H9 (cell line): ENCODE measurements around the gene EHF. TPM values are rescaled to one million over a fixed set of nuclear protein-coding genes. Genes with fewer than 3 reads are reported as not detected.

Source experiments
- DNase-seq: peaks from one replicate; pipeline ENCODE4 v3.0.0-alpha.2; 2017
- H2AFZ ChIP-seq: one replicate; pipeline ENCODE4 v1.6.1; 2013; ENCODE audit warnings: mild to moderate bottlenecking, low read length, control low read depth, moderate library complexity
- H2AK5ac ChIP-seq: 2 replicates; pipeline ENCODE4 v1.6.1; 2013; ENCODE audit warnings: low read length, control low read depth, mixed read lengths; ENCODE audit not compliant: insufficient read length
- H2BK120ac ChIP-seq: one replicate; pipeline ENCODE4 v1.6.1; 2013; ENCODE audit warnings: low read depth, mild to moderate bottlenecking, low read length, control low read depth, inconsistent platforms; ENCODE audit not compliant: poor library complexity, severe bottlenecking
- H2BK12ac ChIP-seq: 2 replicates; pipeline ENCODE4 v1.6.1; 2013; ENCODE audit warnings: low read length, control low read depth, mixed read lengths, low read depth; ENCODE audit not compliant: insufficient read length
- H2BK15ac ChIP-seq: 2 replicates; pipeline ENCODE4 v1.6.1; 2013; ENCODE audit warnings: low read depth, low read length, control low read depth
- H2BK20ac ChIP-seq: one replicate; pipeline ENCODE4 v1.6.1; 2013; ENCODE audit warnings: low read depth, mild to moderate bottlenecking, low read length, control low read depth, inconsistent platforms; ENCODE audit not compliant: poor library complexity, severe bottlenecking
- H2BK5ac ChIP-seq: 2 replicates; pipeline ENCODE4 v1.6.1; 2013; ENCODE audit warnings: low read length, control low read depth, mixed read lengths; ENCODE audit not compliant: insufficient read length
- H3K14ac ChIP-seq: 2 replicates; pipeline ENCODE4 v1.6.1; 2013; ENCODE audit warnings: low read length, control low read depth; ENCODE audit not compliant: insufficient read depth
- H3K18ac ChIP-seq: 2 replicates; pipeline ENCODE4 v1.6.1; 2013; ENCODE audit warnings: low read depth, mild to moderate bottlenecking, mixed read lengths, low read length, control low read depth; ENCODE audit not compliant: insufficient read length
- H3K23ac ChIP-seq: 2 replicates; pipeline ENCODE4 v1.6.1; 2013; ENCODE audit warnings: low read length, control low read depth, mixed read lengths, low read depth; ENCODE audit not compliant: insufficient read length
- H3K23me2 ChIP-seq: 2 replicates; pipeline ENCODE4 v1.6.1; 2013; ENCODE audit warnings: low read depth, mild to moderate bottlenecking, mixed read lengths, low read length, control low read depth; ENCODE audit not compliant: insufficient read length, poor library complexity, severe bottlenecking
- H3K27ac ChIP-seq: 2 replicates; pipeline ENCODE4 v1.5.1; 2013; ENCODE audit warnings: low read length, control low read depth, mixed read lengths, low read depth; ENCODE audit not compliant: insufficient read length
- H3K27me3 ChIP-seq: 2 replicates; pipeline ENCODE4 v1.6.1; 2013; ENCODE audit warnings: low read length, control low read depth, inconsistent platforms; ENCODE audit not compliant: insufficient read depth
- H3K4ac ChIP-seq: 2 replicates; pipeline ENCODE4 v1.6.1; 2013; ENCODE audit warnings: low read depth, mild to moderate bottlenecking, control low read depth, inconsistent platforms, low read length, moderate library complexity
- H3K4me1 ChIP-seq: 2 replicates; pipeline ENCODE4 v1.6.1; 2013; ENCODE audit warnings: low read length, control low read depth, inconsistent platforms; ENCODE audit not compliant: insufficient read depth
- H3K4me2 ChIP-seq: 2 replicates; pipeline ENCODE4 v1.6.1; 2013; ENCODE audit warnings: low read length, control low read depth, mixed read lengths; ENCODE audit not compliant: insufficient read length, insufficient read depth
- H3K56ac ChIP-seq: 2 replicates; pipeline ENCODE4 v1.6.1; 2013; ENCODE audit warnings: low read depth, mild to moderate bottlenecking, mixed read lengths, low read length, control low read depth; ENCODE audit not compliant: insufficient read length
- H3K79me1 ChIP-seq: 2 replicates; pipeline ENCODE4 v1.6.1; 2013; ENCODE audit warnings: low read depth, mild to moderate bottlenecking, moderate library complexity, low read length, control low read depth, inconsistent platforms; ENCODE audit not compliant: insufficient read depth, poor library complexity, severe bottlenecking
- H3K79me2 ChIP-seq: 2 replicates; pipeline ENCODE4 v1.6.1; 2013; ENCODE audit warnings: low read length, control low read depth, inconsistent platforms; ENCODE audit not compliant: insufficient read depth
- H3K9ac ChIP-seq: 2 replicates; pipeline ENCODE4 v1.6.1; 2013; ENCODE audit warnings: low read length, control low read depth, mixed read lengths; ENCODE audit not compliant: insufficient read length; ENCODE audit errors: extremely low read depth
- H3K9me3 ChIP-seq: one replicate; pipeline ENCODE4 v1.6.1; 2013; ENCODE audit warnings: low read depth, low read length, inconsistent platforms; ENCODE audit not compliant: control insufficient read depth
- H3T11ph ChIP-seq: one replicate; pipeline ENCODE4 v1.6.1; 2013; ENCODE audit warnings: mild to moderate bottlenecking, low read length, control low read depth, inconsistent platforms
- H4K20me1 ChIP-seq: one replicate; pipeline ENCODE4 v1.6.1; 2013; ENCODE audit not compliant: control insufficient read depth, insufficient read length, insufficient read depth
- H4K5ac ChIP-seq: 2 replicates; pipeline ENCODE4 v1.6.1; 2013; ENCODE audit warnings: low read depth, mild to moderate bottlenecking, mixed read lengths, low read length, control low read depth; ENCODE audit not compliant: insufficient read length
- H4K8ac ChIP-seq: replicated peaks from 2 replicates; pipeline ENCODE4 v1.6.1; 2013; ENCODE audit warnings: low read length, control low read depth, mixed read lengths, low read depth; ENCODE audit not compliant: insufficient read length
- H4K91ac ChIP-seq: 2 replicates; pipeline ENCODE4 v1.6.1; 2013; ENCODE audit warnings: low read depth, mild to moderate bottlenecking, moderate library complexity, mixed read lengths, low read length, control low read depth; ENCODE audit not compliant: insufficient read length
- H3K27ac Mint-ChIP-seq, 3 experiments: 2 replicates in 2 of 3; 3 replicates in 1 of 3; pipeline ENCODE4 v1.8.0; 2020 to 2021; ENCODE audit warnings: mixed read lengths in 3 of 3, mild to moderate bottlenecking in 1 of 3, moderate library complexity in 1 of 3
- H3K27me3 Mint-ChIP-seq: 2 replicates; pipeline ENCODE4 v1.8.0; 2021; ENCODE audit warnings: low read depth, mild to moderate bottlenecking, moderate library complexity, mixed read lengths
- H3K36me3 Mint-ChIP-seq, 3 experiments: 2 replicates in 2 of 3; 3 replicates in 1 of 3; pipeline ENCODE4 v1.8.0; 2020 to 2021; ENCODE audit warnings: low read depth in 3 of 3, mixed read lengths in 3 of 3; ENCODE audit not compliant: insufficient read depth in 1 of 3
- H3K4me1 Mint-ChIP-seq, 2 experiments: 2 replicates each; pipeline ENCODE4 v1.8.0; 2020; ENCODE audit warnings: mixed read lengths in 2 of 2
- H3K4me3 Mint-ChIP-seq, 2 experiments: 2 replicates in 1 of 2; 3 replicates in 1 of 2; pipeline ENCODE4 v1.8.0; 2020 to 2021; ENCODE audit warnings: mild to moderate bottlenecking in 2 of 2, mixed read lengths in 2 of 2, moderate library complexity in 1 of 2
- H3K9me3 Mint-ChIP-seq, 2 experiments: 2 replicates in 1 of 2; 3 replicates in 1 of 2; pipeline ENCODE4 v1.8.0; 2020; ENCODE audit warnings: mild to moderate bottlenecking in 2 of 2, mixed read lengths in 2 of 2, moderate library complexity in 1 of 2
- WGBS: extraction: QIAGEN DNeasy Blood & Tissue Kit; methylation state at CpG from one replicate; pipeline ENCODE4 v1.1.7; 2013; ENCODE audit warnings: missing lambda C conversion rate, low lambda C conversion rate, mixed read lengths; ENCODE audit not compliant: insufficient read length; ENCODE audit errors: extremely low coverage; 5-methylcytosine and 5-hydroxymethylcytosine counted together
- total RNA-seq: library from RNA; stranded (reverse); gene quantifications from 2 replicates; pipeline ENCODE4 v1.2.1, GENCODE V29; 2021
- TF ChIP-seq, protein P1 (sequence below): fragments of 200-600 bp; sonication (generic); conservative IDR thresholded peaks from 3 replicates; pipeline ENCODE4 v1.8.0; 2021; ENCODE audit warnings: antibody characterized with exemption, mild to moderate bottlenecking

Gene EHF
- total RNA-seq, 1 experiment from 2014 or later: not detected

DNA sequence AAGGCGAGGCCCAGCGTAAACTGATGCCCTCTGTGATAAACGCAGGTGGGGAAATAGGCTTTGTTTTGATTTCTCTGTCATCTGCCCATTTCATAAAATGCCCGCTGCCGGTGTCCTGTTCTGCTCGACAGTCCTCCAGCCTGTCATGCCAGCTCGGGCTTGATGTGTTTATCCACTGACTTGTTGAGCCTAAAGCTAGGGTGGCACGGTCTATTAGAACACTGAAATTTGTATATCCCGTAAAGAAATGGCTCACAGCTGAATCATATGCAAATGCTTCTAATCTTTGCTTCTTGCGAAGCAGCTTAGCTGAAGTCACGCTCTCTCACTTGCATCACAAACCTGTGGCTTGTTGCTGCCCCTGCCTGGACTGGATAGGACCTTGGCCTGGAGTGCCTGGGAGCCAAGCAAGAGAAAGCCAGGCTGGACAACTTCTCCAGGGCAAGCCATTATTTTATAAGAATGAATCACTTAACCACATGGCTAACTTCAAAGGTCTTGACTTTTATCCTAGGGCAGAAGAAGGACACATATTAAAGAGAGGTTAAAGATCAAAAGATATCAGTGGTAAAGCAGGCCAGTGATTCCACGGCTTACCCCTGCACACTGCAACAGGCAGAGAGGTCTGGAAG is 33.1 kb downstream of the EHF start:
- Histone ChIP-seq H4K91ac (no peak overlapping the region), H3T11ph (no peak overlapping the region), H3K4ac (no peak overlapping the region), H3K14ac (no peak overlapping the region; the same call in 1 of the 2 replicates), H3K18ac (no peak overlapping the region), H3K27ac (no peak overlapping the region), H3K56ac (no peak overlapping the region), H2BK12ac (no peak overlapping the region), H3K4me1 (peaks cover 7% of the 10 kb centered on the region), H3K27me3 (no peaks in the 10 kb centered on the region), H2BK5ac (no peak overlapping the region), H3K79me1 (no peaks in the 10 kb centered on the region), H2AFZ (no peak overlapping the region), H4K5ac (no peak overlapping the region), H2AK5ac (no peak overlapping the region), H3K23ac (no peak overlapping the region), H3K4me2 (no peak overlapping the region), H3K9me3 (no peaks in the 10 kb centered on the region), H4K8ac (no peak overlapping the region), H2BK20ac (no peak overlapping the region), H4K20me1 (no peaks in the 10 kb centered on the region), H3K23me2 (no peaks in the 10 kb centered on the region), H3K79me2 (no peaks in the 10 kb centered on the region), H3K9ac (no peak overlapping the region), H2BK15ac (no peak overlapping the region), H2BK120ac (no peak overlapping the region)
- no peaks in the 10 kb centered on the region; a peak in 1 of 5 replicates for H3K9me3 Mint-ChIP-seq
- no CpG with 5 or more reads among the region's 12 CpGs for WGBS
- DNase-seq: no peak
- H3K4me1 Mint-ChIP-seq: peaks cover 53 to 58% of the 10 kb centered on the region in 2 experiments
- no peaks in the 10 kb centered on the region; a peak in 2 of 7 replicates for H3K36me3 Mint-ChIP-seq
- TF ChIP-seq, protein P1, sequence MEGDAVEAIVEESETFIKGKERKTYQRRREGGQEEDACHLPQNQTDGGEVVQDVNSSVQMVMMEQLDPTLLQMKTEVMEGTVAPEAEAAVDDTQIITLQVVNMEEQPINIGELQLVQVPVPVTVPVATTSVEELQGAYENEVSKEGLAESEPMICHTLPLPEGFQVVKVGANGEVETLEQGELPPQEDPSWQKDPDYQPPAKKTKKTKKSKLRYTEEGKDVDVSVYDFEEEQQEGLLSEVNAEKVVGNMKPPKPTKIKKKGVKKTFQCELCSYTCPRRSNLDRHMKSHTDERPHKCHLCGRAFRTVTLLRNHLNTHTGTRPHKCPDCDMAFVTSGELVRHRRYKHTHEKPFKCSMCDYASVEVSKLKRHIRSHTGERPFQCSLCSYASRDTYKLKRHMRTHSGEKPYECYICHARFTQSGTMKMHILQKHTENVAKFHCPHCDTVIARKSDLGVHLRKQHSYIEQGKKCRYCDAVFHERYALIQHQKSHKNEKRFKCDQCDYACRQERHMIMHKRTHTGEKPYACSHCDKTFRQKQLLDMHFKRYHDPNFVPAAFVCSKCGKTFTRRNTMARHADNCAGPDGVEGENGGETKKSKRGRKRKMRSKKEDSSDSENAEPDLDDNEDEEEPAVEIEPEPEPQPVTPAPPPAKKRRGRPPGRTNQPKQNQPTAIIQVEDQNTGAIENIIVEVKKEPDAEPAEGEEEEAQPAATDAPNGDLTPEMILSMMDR: no peak
- peaks cover 1% of the 10 kb centered on the region; the same call in 1 of the 2 replicates for H3K27me3 Mint-ChIP-seq
- H3K27ac Mint-ChIP-seq: peak overlapping the region in 1 of 3 experiments; percentile 83; a peak in 3 of 7 replicates
- H3K4me3 Mint-ChIP-seq: no peak overlapping the region
